Spinal cord (tissue), 10 donors: ENCODE results near the gene ACSF3. TPM values are rescaled to one million over a fixed set of nuclear protein-coding genes. Genes with fewer than 3 reads are reported as not detected.

Experiments
- DNase-seq, 6 donors: peaks; one replicate each; pipeline versions ENCODE4 v3.0.0 to v3.0.0-alpha.2; 2013 to 2015; ENCODE audit warnings: low spot score in 6 of 6, low read depth in 4 of 6
- H3K27ac ChIP-seq: one replicate; pipeline ENCODE4 v1.5.1; 2013; ENCODE audit warnings: low read depth, low read length, control low read depth
- H3K27me3 ChIP-seq: one replicate; pipeline ENCODE4 v1.6.1; 2013; ENCODE audit warnings: low read length; ENCODE audit not compliant: control insufficient read depth, insufficient read depth
- H3K36me3 ChIP-seq: one replicate; pipeline ENCODE4 v1.6.1; 2013; ENCODE audit warnings: low read length; ENCODE audit not compliant: control insufficient read depth, insufficient read depth
- H3K4me1 ChIP-seq: one replicate; pipeline ENCODE4 v1.6.1; 2013; ENCODE audit warnings: low read length; ENCODE audit not compliant: control insufficient read depth, insufficient read depth
- H3K4me3 ChIP-seq: one replicate; pipeline ENCODE4 v1.5.1; 2013; ENCODE audit warnings: low read depth, low read length, control low read depth
- H3K9me3 ChIP-seq: one replicate; pipeline ENCODE4 v1.6.1; 2013; ENCODE audit warnings: low read length; ENCODE audit not compliant: control insufficient read depth, insufficient read depth
- WGBS: methylation state at CpG from one replicate; pipeline ENCODE4 v1.1.5; 2013; ENCODE audit warnings: missing lambda C conversion rate; ENCODE audit not compliant: insufficient coverage; 5-methylcytosine and 5-hydroxymethylcytosine counted together
- polyA plus RNA-seq, 2 donors: library from polyadenylated mRNA; unstranded; fragments of 120-200 nt; gene quantifications; one replicate each; pipeline ENCODE4 v1.2.1, GENCODE V29; 2013; ENCODE audit not compliant: insufficient read length in 2 of 2
- total RNA-seq, 2 donors: library from RNA; depleted of rRNA in 1 of 2; stranded (reverse); fragments of 120-200 nt in 1 of 2; fragments of >200 nt in 1 of 2; gene quantifications; one replicate each; pipeline versions ENCODE4 v1.2.3 to v1.2.4, GENCODE V29; 2013 to 2014
- donor health status: healthy.

ACSF3 gene
- total and polyA plus RNA-seq, 4 donors, result 15.1 to 35.8 (median 29.0) TPM

DNA sequence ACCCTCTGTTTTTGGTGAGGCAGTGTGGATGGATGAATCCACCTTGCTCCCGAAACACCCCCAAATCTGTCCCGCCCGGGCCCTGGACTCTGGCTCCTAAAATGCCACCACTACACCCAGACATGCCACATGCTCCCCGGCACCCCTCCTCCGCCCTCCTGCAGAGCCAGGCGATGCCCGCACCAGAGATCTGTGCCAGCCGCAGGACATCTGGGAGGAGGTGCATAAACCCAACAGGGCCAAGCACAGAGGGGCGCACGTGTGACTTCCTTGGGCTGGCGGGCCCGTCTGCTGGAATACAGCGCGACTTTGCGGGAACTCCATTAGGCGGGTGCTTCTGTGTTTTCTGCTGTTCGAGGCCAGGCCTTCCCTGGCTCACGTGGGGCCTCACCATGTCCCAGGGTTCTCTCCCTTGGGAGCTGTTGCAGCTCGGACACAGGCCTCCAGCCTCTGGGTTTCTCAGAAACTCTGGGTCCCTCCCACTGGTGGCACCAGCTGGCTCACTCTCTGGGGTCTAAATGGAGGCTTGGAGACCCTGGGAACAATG lies 14.1 kb upstream of the ACSF3 start:
- no peaks in the 10 kb centered on the region for H3K27me3 ChIP-seq
- peaks cover 10% of the 10 kb centered on the region for H3K4me1 ChIP-seq
- no peaks in the 10 kb centered on the region for H3K9me3 ChIP-seq
- WGBS, result 73% methylated on average over 17 of the region's 19 CpGs
- H3K4me3 ChIP-seq, result no peak overlapping the region
- H3K36me3 ChIP-seq, result no peaks in the 10 kb centered on the region
- no peak for DNase-seq
- no peak overlapping the region for H3K27ac ChIP-seq

DNA sequence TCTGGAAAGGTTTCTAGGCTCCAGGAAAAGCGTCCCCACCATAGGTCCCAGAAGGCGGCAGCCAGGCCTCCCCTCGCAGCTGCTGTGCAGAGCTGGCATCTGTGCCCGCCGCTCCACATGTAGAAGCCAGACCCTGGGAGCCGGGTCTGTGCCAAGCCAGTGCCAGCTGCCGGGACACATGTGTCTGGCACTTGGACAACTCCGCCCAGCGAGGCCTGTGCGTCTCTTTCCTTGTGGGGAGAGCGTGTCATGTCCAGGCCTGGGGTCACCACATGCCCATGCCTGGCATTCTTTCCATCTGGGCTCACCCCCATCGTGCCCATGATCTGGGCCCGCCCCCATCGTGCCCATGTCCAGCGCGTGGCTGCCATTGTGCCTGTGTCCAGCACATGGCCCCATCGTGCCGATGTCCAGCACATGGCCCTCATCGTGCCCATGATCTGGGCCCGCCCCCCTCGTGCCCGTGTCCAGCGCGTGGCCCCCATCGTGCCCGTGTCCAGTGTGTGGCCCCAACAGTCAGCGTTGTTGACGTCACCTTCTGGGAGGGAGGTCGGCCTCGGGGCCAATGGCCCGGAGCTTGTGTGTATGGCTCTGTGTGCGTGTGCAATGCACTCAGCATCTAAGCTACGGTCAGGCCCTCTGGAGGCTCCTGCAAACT lies 13.3 kb upstream of the ACSF3 start:
- peak in 2 of 6 donors; percentile 24 to 70 for DNase-seq
- Histone ChIP-seq H3K27me3 (no peaks in the 10 kb centered on the region), H3K9me3 (no peaks in the 10 kb centered on the region), H3K4me1 (peaks cover 10% of the 10 kb centered on the region), H3K27ac (no peak overlapping the region), H3K36me3 (no peaks in the 10 kb centered on the region), H3K4me3 (no peak overlapping the region)
- 80% methylated on average over 33 of the region's 33 CpGs for WGBS

DNA sequence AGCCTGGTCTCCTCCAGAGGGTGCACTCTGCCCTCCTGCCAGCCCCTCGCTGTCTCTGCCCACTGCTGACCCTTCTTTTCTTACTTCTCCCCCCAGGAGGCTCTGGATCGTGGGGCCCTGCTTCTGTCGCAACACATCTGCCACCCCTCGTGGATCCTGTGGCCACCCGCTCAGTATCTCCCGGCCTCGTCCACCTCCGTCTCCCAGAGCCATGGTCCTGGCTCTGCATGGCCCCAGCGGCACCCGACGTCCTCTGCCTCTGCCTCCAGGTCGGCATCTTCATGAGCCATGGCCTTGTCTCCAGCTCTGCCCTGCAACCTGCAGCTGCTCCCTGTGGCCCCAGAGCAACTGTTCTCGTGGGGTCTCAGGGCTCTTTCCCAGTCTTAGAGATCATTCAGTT lies 12.1 kb upstream of the ACSF3 start:
- Histone ChIP-seq H3K4me3 (no peak overlapping the region), H3K27me3 (no peaks in the 10 kb centered on the region), H3K4me1 (peaks cover 10% of the 10 kb centered on the region), H3K9me3 (no peaks in the 10 kb centered on the region), H3K36me3 (no peaks in the 10 kb centered on the region), H3K27ac (no peak overlapping the region)
- 91% methylated on average over 13 of the region's 13 CpGs for WGBS
- no peak for DNase-seq

DNA sequence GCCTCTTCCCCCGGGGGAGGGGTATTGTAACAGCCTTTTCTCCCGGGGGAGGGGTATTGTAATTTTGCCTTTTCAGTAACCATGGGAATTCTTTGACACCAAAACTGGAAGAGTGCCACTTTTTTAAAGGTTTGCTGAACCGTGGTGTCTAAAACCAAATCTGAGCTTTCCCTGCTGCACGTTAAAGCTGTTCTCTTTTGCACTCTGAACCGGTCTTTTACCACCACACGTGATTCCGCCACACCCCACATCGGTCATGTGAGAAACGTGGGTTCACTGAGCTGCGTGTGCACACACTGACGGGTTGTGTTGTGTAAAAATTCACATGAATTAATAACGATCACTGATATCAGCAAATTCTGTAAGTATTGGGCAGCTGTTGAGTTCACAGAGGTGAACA lies 9.2 kb upstream of the ACSF3 start:
- Histone ChIP-seq H3K4me3 (no peak overlapping the region), H3K27ac (no peak overlapping the region), H3K9me3 (no peaks in the 10 kb centered on the region), H3K4me1 (peaks cover 18% of the 10 kb centered on the region), H3K27me3 (peaks cover 4% of the 10 kb centered on the region), H3K36me3 (no peaks in the 10 kb centered on the region)
- 66% methylated on average over 5 of the region's 12 CpGs for WGBS
- no peak for DNase-seq

DNA sequence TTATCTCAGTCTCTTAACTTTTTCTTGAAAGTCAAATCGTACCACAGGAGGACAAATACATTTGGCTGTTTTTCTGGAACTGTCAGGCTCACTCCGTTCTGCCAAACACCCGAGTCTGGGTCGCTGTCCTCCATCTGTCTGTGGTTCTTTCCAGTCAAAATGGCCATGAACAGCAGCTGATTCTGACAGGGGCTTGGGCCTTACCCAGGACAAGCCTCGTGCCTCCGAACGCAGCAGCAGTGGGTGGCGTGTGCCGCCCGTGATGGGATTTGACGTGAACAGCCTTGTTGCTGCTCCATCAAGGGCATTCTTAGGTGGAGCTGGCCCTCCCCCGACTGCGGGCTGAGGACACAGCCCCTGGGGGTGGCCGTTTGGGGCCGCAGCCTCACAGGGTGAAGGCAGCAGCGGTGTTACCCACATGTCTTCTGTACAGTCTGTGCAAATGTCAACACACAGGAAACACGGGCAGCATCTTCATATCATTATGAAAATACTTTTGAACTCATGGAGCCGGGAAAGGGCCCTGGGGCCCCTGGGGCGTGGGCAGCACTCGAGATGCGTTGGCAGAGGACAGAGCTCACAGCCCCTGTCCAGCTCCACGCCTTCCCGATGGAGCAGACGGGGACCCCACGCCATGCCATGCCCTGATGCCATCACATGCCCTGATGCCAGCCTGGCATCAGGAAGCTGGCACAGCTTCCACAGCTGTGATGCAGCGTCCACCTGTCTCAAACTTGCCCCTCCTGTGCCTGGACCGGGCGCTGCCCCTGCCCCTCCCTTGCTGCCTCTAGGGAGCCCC lies 8.6 kb upstream of the ACSF3 start:
- peaks cover 5% of the 10 kb centered on the region for H3K27me3 ChIP-seq
- 77% methylated on average over 27 of the region's 28 CpGs for WGBS

DNA sequence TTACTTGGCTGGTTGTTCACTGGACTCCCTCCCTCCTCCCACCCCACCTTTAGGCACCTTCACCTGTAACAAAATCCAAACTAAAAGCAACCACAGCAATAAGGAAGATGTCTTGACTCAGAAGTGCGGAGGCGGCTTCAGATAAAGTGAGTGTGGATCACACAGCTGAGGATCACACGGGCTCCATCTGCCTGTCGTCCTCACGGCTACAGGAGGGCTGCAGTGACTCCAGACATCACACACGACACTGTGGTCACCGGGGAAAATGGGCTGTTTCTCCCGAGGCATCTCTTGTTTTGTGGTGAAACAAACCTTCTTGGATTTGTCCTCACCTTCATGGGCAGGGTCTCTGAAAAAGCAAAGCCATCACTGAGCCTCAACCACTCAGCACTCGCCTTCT lies 7.9 kb upstream of the ACSF3 start:
- Histone ChIP-seq H3K27ac (no peak overlapping the region), H3K9me3 (no peaks in the 10 kb centered on the region), H3K4me3 (no peak overlapping the region), H3K36me3 (no peaks in the 10 kb centered on the region), H3K27me3 (peaks cover 5% of the 10 kb centered on the region), H3K4me1 (peaks cover 9% of the 10 kb centered on the region)
- WGBS, result 83% methylated on average over 8 of the region's 9 CpGs
- DNase-seq, result no peak

More for the DNA sequence above, 8.6 kb upstream of the ACSF3 start:
- Histone ChIP-seq H3K36me3 (no peaks in the 10 kb centered on the region), H3K4me1 (peaks cover 14% of the 10 kb centered on the region), H3K27ac (no peak overlapping the region), H3K9me3 (no peaks in the 10 kb centered on the region), H3K4me3 (no peak overlapping the region)
- DNase-seq, result no peak

DNA sequence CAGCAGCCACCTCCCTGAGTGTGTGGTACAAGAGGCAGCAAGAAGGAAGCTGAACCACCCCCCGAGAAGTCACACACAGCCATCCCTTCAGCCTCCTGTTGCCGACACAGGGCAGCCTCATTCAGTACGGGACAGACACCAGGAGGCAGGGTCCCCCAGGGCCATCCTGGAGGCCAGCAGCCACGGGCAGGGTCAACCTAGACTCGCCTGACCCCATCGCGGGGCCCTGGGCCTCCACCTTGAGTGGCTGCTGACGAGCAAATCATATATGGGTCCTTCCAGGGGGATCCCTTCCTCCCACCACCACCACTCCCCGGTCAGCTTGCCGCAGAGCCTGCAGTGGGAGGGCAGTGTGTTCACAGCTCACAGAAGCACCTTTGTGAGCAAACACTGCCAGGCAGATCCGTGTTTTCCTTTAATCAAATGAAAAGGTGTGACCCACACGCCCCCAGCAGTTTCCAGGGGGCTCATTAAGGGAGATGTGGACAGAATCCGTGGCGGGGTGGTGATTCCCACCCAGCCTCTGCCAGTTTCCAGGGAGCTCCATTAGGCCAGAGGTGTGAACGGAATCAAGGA lies 5.6 kb upstream of the ACSF3 start:
- whole genome bisulfite sequencing, result 62% methylated on average over 13 of the region's 15 CpGs
- no peaks in the 10 kb centered on the region for H3K36me3 ChIP-seq
- no peak overlapping the region for H3K4me3 ChIP-seq
- no peak for DNase-seq
- H3K4me1 ChIP-seq, result peaks cover 9% of the 10 kb centered on the region
- H3K27me3 ChIP-seq, result peaks cover 9% of the 10 kb centered on the region
- no peak overlapping the region for H3K27ac ChIP-seq
- H3K9me3 ChIP-seq, result no peaks in the 10 kb centered on the region

DNA sequence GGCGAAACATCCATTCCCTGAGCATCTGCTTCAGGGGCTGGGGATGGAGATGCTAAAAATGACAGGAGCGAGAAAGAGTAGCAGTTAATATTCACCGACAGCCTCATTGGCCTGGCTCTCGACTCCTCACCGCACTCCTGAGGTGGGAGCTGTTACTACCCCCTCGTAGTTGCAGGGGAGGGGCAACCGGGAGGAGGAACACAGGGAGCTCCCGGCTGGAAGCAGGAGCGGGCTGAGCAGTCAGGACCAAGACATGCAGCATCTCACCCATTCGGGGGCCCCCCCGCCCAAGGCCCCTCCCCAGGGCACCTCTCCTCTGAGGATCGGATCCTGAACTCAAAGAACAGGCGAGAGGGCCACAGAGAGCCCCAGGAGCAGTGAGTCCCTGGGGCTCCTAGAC lies 4.5 kb upstream of the ACSF3 start:
- no peaks in the 10 kb centered on the region for H3K36me3 ChIP-seq
- peaks cover 9% of the 10 kb centered on the region for H3K27me3 ChIP-seq
- peak in 1 of 6 donors; percentile 41 for DNase-seq
- 22% methylated on average over 11 of the region's 13 CpGs for WGBS
- peaks cover 13% of the 10 kb centered on the region for H3K4me1 ChIP-seq
- no peak overlapping the region for H3K4me3 ChIP-seq
- no peaks in the 10 kb centered on the region for H3K9me3 ChIP-seq
- H3K27ac ChIP-seq, result no peak overlapping the region

DNA sequence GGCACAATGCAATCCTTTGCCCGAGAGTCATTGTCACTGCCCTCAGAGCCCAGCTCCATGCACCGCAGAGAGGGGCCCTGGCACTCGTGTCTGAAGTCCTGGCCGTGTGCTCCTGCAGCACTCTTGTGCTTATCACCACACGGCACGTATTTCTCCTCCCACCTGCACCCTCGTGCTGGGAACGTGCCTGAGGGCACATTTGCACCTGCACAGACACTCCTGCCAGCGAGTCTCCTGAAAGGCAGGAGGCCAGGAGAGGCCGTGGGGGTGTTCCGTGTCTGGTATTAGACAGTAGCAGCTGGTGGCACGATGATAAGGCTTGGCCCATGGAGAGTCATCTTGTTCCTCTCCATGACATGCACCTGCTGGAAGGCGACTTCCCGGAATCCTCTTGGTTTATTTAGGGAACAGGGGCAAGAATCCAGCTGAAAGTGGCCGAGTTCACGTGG lies 3.4 kb upstream of the ACSF3 start:
- Histone ChIP-seq H3K36me3 (no peaks in the 10 kb centered on the region), H3K4me3 (no peak overlapping the region), H3K4me1 (peaks cover 24% of the 10 kb centered on the region), H3K27me3 (peaks cover 9% of the 10 kb centered on the region), H3K9me3 (no peaks in the 10 kb centered on the region), H3K27ac (no peak overlapping the region)
- peak in 1 of 6 donors; percentile 59 for DNase-seq
- WGBS, result 50% methylated on average over 9 of the region's 16 CpGs
